Left lung (tissue), 10 donors: Measurements from ENCODE around the gene CSTB. TPM values are rescaled to one million over a fixed set of nuclear protein-coding genes. Genes with fewer than 3 reads are reported as not detected.

Experiments
- ATAC-seq: fragments of 200-7000 bp; cut with Tn5 transposase; one replicate; pipeline ENCODE4 v1.9.1; 2020; ENCODE audit warnings: moderate library complexity
- DNase-seq, 4 donors: peaks; one replicate each; pipeline ENCODE4 v3.0.0-alpha.2; 2013 to 2020
- H3K27ac ChIP-seq, 2 donors: fragments of 200-600 bp; sonication (generic) in 1 of 2; one replicate each; pipeline versions ENCODE4 v1.5.0 to v1.8.0; 2020 to 2021
- H3K27me3 ChIP-seq, 2 donors: fragments of 200-600 bp; sonication (generic) in 1 of 2; one replicate each; pipeline versions ENCODE4 v1.5.0 to v1.8.0; 2020 to 2021
- H3K36me3 ChIP-seq, 2 donors: fragments of 200-600 bp; sonication (generic) in 1 of 2; one replicate each; pipeline versions ENCODE4 v1.5.0 to v1.8.0; 2020 to 2021
- H3K4me1 ChIP-seq, 2 donors: fragments of 200-600 bp; one replicate each; pipeline ENCODE4 v1.8.0; 2021
- H3K4me3 ChIP-seq, 2 donors: fragments of 200-600 bp; sonication (generic) in 1 of 2; one replicate each; pipeline versions ENCODE4 v1.5.0 to v1.8.0; 2020 to 2021; ENCODE audit warnings: mild to moderate bottlenecking in 1 of 2
- H3K9me3 ChIP-seq, 2 donors: fragments of 200-600 bp; sonication (generic) in 1 of 2; one replicate each; pipeline versions ENCODE4 v1.5.0 to v1.8.0; 2020 to 2021
- intact Hi-C, 2 donors: fragments of 100-400 bp; cut with DNase I; formaldehyde crosslinking; loops; one replicate each; pipeline versions ENCODE4 v1.11.2 to v1.14.2; 2022
- polyA plus RNA-seq, 6 donors: library from polyadenylated mRNA; unstranded; fragments of 120-200 nt; gene quantifications; one replicate each; pipeline ENCODE4 v1.2.1, GENCODE V29; 2013; ENCODE audit not compliant: insufficient read length in 6 of 6
- total RNA-seq, 2 donors: library from RNA; stranded (reverse); fragmentation: NEBNext Ultra II Directional; extraction: Animal tissue kit (Norgen Biotek cat#: 25700); gene quantifications; one replicate each; pipeline ENCODE4 v1.2.1, GENCODE V29; 2021
- TF ChIP-seq, protein P1 (sequence below), 2 donors: fragments of 200-600 bp; sonication (generic) in 1 of 2; IDR thresholded peaks; one replicate each; pipeline versions ENCODE4 v1.5.0 to v1.8.0; 2021; ENCODE audit warnings: antibody characterized with exemption in 2 of 2
- donor health status: DM: no; HTN: yes; CAD: no.
- donor health status: DM: no; HTN: no; CAD: no.

CSTB gene
- total and polyA plus RNA-seq, 8 donors, result 36.5 to 133 (median 37.8) TPM

GRCh38 chr21:43801006-43801783 lies 25.1 kb upstream of the CSTB start:
- TF ChIP-seq, protein P1, sequence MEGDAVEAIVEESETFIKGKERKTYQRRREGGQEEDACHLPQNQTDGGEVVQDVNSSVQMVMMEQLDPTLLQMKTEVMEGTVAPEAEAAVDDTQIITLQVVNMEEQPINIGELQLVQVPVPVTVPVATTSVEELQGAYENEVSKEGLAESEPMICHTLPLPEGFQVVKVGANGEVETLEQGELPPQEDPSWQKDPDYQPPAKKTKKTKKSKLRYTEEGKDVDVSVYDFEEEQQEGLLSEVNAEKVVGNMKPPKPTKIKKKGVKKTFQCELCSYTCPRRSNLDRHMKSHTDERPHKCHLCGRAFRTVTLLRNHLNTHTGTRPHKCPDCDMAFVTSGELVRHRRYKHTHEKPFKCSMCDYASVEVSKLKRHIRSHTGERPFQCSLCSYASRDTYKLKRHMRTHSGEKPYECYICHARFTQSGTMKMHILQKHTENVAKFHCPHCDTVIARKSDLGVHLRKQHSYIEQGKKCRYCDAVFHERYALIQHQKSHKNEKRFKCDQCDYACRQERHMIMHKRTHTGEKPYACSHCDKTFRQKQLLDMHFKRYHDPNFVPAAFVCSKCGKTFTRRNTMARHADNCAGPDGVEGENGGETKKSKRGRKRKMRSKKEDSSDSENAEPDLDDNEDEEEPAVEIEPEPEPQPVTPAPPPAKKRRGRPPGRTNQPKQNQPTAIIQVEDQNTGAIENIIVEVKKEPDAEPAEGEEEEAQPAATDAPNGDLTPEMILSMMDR (IDR thresholded peaks at IDR 0.05), result no peak
- intact Hi-C loops, result no loop called here

GRCh38 chr21:43800566-43800965 lies 24.5 kb upstream of the CSTB start:
- Histone ChIP-seq H3K4me1 (peaks cover 0 to 9% of the 10 kb centered on the region in 2 donors), H3K9me3 (no peaks in the 10 kb centered on the region), H3K27me3 (no peaks in the 10 kb centered on the region), H3K36me3 (peaks cover 0 to 94% of the 10 kb centered on the region in 2 donors), H3K4me3 (no peak overlapping the region), H3K27ac (no peak overlapping the region)
- DNase-seq (peak in 1 of 4 donors; percentile 71), ATAC-seq (no peak)
- intact Hi-C loops, result no loop called here
- TF ChIP-seq, protein P1 (IDR thresholded peaks at IDR 0.05), result no peak

More at GRCh38 chr21:43801006-43801783, 25.1 kb upstream of the CSTB start:
- Histone ChIP-seq H3K27ac (no peak overlapping the region), H3K27me3 (no peaks in the 10 kb centered on the region), H3K4me1 (peaks cover 0 to 13% of the 10 kb centered on the region in 2 donors), H3K36me3 (peaks cover 0 to 87% of the 10 kb centered on the region in 2 donors), H3K9me3 (no peaks in the 10 kb centered on the region), H3K4me3 (no peak overlapping the region)
- ATAC-seq, result no peak
- no peak for DNase-seq

DNA sequence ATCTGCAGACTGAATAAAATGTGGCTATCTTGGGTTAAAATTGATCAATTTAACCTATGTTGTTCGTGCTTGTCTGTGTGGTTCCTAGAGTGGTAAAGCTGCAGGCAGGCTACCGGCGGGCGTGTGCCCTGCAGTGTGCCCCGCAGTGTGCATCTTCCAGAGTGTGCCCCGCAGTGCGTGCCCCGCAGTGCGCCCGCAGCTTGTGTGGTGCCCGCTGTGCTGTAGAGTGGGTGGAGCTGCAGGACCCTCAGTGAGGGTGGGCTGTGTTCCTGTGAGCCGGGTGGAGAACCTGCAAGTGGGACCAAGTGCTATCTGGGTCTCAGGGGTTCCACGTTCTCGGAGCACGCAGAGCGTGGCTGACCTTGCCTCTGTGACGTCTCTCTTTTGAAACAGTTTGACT lies 24.0 kb upstream of the CSTB start:
- no peaks in the 10 kb centered on the region for H3K27me3 ChIP-seq
- TF ChIP-seq, protein P1 (IDR thresholded peaks at IDR 0.05), result no peak
- H3K27ac ChIP-seq, result no peak overlapping the region
- H3K9me3 ChIP-seq, result no peaks in the 10 kb centered on the region
- H3K36me3 ChIP-seq, result peaks cover 0 to 98% of the 10 kb centered on the region in 2 donors
- no peak for ATAC-seq
- peaks cover 0 to 5% of the 10 kb centered on the region in 2 donors for H3K4me1 ChIP-seq
- intact Hi-C loops, result no loop called here
- no peak for DNase-seq
- H3K4me3 ChIP-seq, result no peak overlapping the region

- H3K36me3 ChIP-seq, result peaks cover 0 to 100% of the 10 kb centered on the region in 2 donors
- H3K4me1 ChIP-seq, result no peaks in the 10 kb centered on the region
- no peak overlapping the region for H3K4me3 ChIP-seq
- ATAC-seq, result no peak
- H3K9me3 ChIP-seq, result no peaks in the 10 kb centered on the region
- H3K27me3 ChIP-seq, result no peaks in the 10 kb centered on the region
- no peak overlapping the region for H3K27ac ChIP-seq
- TF ChIP-seq, protein P1 (IDR thresholded peaks at IDR 0.05), result no peak
- intact Hi-C loops, result no loop called here
- no peak for DNase-seq
Measured at GRCh38 chr21:43799301-43799840, 23.3 kb upstream of the CSTB start.

DNA sequence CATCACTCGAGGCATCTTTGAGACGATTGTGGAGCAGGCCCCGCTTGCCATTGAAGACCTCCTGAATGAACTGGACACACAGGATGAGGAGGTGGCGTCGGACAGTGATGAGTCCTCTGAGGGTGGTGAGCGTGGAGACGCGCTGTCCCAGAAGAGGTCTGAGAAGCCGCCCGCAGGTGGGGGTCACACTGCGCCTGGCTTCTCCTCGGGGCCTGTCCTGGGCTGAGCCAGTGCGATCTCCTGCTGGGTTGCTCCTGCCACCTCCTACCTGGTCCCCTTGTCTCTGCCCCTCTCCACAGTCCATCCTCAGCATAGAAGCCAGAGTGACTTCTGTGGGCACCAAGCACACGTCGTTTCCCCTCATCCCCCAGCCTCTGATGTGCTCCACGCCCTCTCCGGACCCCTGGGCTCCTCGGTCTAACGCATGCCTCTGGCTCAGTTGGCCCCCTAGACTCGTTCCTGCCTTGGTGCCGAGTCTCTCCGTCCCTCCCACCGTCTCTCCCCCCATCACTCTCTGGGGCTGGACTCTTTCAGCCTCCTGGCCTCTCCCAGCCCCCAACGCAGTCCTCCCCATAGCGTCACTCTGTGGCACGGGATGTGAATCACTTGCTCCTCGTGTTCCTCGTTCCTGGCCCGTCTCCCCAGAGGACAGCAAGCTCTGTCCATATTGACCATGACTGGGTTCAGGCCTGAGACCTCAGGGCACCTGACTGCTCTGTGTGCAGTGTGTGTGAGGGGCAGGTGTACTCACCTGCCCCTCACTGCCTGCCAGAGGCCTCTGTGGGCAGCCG lies 22.0 kb upstream of the CSTB start:
- DNase-seq (no peak), ATAC-seq (no peak)
- H3K4me1 ChIP-seq, result no peaks in the 10 kb centered on the region
- H3K4me3 ChIP-seq, result no peak overlapping the region
- no peak overlapping the region for H3K27ac ChIP-seq
- no peaks in the 10 kb centered on the region for H3K9me3 ChIP-seq
- peaks cover 0 to 100% of the 10 kb centered on the region in 2 donors for H3K36me3 ChIP-seq
- no peaks in the 10 kb centered on the region for H3K27me3 ChIP-seq
- intact Hi-C loops, result no loop called here
- TF ChIP-seq, protein P1 (IDR thresholded peaks at IDR 0.05), result no peak
